Head of caudate nucleus (tissue), 42 donors: ENCODE measurements around the gene HAP1.
"Not testable (repeated sequence)": the region's sequence is repeated elsewhere in the genome, so short reads cannot be mapped to it uniquely, and the experiment has no call there.

Experiments used
- DNase-seq, 42 donors: peaks; one replicate each; pipeline versions ENCODE4 v3.0.0 to v3.0.0-alpha.2; 2020 to 2021; ENCODE audit warnings: mixed read lengths in 7 of 42
- intact Hi-C: fragments of 100-400 bp; cut with DNase I; formaldehyde crosslinking; loops from one replicate; pipeline ENCODE4 v1.15.0; 2022

Gene HAP1

GRCh38 chr17:41697122-41697962, 37.1 kb downstream of the HAP1 start:
- intact Hi-C loops, result no loop called here
- DNase-seq, result peak in 39 of 42 donors; percentile 22 to 83 (median 55)

DNA sequence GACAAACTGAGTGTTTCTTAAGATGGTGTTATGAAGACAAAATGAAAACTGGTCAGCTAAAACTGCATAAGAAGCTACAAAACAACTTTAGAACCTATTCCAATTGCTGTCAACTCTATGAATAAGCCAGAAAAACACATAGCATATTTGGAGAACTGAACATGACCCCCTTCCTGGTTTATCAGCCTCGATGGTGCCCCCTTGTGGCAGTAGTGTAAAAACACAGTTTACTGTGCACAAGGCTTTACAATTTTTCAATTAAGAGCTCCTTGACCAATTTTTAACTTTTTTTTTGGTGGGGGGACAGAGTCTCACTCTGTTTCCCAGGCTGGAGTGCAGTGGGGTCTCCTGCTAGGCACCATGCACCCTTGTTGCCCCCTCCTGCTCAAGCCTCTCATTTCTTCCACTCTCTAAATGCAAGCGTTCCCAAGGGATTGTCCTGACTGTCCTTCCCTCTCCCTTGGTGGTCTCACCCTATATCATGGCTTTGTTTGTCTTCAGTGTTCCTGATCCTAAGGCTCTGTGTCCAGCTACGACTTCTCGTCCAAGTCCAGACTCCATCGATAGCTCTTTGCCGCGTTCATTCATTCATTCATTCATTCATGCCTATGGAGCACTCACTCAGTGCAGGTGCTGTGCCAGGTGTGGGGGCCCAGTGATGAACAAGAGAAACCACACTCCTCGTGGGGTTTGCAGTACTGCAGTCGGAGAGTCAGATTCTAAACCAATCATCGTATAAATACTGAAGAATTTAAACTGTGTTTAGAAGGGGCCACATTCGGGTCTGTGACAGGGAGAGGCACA, 38.3 kb downstream of the HAP1 start:
- intact Hi-C loops, result no loop called here
- peak in 38 of 42 donors; percentile 15 to 86 (median 65) for DNase-seq

DNA sequence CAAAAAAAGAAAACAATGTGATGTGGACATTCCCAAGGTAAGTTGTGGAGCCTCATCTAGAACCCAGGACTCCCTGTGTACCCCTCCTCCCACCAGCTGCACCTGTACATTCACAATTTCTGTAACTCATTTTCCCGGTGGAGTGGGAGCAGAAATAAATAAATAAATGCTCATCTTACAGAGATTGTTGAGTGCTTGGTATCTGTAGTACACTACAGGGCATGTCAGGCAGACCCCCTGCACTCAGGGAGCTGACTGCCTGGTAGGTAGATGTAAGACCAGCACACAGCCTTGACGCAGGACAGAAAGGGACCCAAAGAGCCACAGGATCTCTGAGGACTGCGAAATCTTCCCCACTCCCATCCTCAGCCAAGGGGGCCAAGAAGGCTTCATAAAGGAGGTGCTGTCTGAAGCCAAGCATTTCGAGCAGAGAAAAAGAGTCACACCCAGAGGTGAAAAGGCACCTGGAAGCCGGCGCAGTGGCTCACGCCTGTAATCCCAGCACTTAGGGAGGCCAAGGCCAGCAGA, 39.2 kb downstream of the HAP1 start:
- intact Hi-C loops, result no loop called here
- no peak for DNase-seq

- intact Hi-C loops, result no loop called here
- no peak for DNase-seq
Measured at GRCh38 chr17:41692722-41693521, 41.5 kb downstream of the HAP1 start.

- intact Hi-C loops, result no loop called here
Measured at GRCh38 chr17:41691031-41691777, 43.2 kb downstream of the HAP1 start.

DNA sequence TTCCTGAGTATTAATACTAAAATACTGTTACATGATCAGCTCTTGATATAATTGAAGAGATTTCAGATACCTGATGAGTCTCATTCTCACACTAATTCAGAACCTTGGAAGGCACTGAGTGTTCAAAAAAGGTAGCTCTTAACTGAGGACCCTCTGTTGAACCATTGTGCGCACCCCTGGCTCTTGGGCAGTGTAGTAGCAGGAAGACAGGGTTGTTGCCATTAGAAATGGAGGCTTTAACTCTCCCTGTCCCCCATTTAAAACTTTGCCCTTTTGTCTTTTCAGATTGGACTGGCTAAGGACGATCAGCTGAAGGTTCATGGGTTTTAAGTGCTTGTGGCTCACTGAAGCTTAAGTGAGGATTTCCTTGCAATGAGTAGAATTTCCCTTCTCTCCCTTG, 43.9 kb downstream of the HAP1 start:
- intact Hi-C loops, result no loop called here
- DNase-seq, result no peak

More at GRCh38 chr17:41691031-41691777, 43.2 kb downstream of the HAP1 start:
- DNase-seq, result no peak

DNA sequence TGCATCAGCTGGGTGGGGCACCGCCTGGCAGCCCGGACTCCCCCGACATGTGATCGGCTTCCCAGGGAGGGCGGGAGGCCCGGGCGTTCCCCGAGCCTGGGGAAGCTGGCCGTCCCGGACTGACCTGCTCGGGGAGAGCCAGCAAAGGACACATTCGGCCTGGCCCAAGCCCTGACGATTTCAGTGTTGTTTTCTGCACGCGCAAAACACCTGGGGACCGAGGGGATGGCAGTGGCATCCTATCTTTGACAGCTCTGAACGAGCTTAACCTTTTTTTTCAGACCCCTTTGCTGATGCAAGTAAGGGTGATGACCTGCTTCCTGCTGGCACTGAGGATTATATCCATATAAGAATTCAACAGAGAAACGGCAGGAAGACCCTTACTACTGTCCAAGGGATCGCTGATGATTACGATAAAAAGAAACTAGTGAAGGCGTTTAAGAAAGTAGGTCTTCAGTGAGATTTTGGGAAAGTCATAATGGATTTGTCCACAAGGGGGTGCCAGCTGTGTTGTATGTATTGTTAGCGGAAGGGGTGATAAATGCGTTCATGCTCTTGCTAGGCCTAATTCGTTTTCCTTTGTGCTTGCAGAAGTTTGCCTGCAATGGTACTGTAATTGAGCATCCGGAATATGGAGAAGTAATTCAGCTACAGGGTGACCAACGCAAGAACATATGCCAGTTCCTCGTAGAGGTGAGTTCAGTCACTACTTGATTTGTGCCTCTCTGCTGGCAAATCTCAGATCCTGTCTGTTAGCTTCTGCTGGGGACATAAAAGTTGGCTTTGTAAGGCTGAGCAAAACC, 44.7 kb downstream of the HAP1 start:
- intact Hi-C loops, result no loop called here
- peak in 8 of 42 donors; percentile 21 to 62 (median 36) for DNase-seq

DNA sequence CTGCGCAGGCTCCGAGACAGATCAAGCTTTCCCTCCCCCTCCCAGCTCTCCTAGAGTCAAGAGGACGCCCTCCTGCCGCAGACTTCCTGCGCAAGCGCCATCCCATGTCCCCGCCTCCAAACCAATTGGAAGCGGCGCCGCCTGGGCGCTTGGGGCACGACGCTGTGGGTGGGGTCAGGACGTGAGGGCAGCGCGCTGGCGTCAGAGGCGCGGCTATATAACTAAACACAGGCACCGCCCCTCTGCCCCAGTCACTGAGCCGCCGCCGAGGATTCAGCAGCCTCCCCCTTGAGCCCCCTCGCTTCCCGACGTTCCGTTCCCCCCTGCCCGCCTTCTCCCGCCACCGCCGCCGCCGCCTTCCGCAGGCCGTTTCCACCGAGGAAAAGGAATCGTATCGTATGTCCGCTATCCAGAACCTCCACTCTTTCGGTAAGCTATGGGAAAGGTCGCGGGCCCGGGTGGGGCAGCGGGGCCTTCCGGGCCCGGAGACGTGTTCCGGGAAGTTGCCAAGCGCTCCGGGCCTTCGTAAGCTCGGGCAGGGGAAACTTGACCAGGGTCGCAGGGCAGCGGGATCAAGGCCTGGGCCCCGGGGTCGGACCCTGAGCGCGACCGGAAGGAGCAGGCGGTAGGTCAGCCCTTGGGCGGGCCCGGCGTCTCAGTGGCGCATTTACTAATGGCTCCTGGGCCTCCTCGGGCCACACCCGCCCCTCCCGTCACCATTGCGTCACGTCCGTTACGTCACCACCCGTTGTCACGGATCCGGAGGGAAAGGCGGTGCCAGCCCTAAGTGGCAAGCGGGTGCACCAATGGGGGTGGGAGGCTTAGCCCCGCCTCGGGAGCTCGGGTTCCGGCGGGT, 45.6 kb downstream of the HAP1 start, which contains the start of gene EIF1:
TSS of gene EIF1 (plus strand) at position 245 of the 856 bp plus-strand sequence. CDS start at position 399, 154 bp downstream.
- intact Hi-C loops, result no loop called here
- peak; percentile 100 for DNase-seq

DNA sequence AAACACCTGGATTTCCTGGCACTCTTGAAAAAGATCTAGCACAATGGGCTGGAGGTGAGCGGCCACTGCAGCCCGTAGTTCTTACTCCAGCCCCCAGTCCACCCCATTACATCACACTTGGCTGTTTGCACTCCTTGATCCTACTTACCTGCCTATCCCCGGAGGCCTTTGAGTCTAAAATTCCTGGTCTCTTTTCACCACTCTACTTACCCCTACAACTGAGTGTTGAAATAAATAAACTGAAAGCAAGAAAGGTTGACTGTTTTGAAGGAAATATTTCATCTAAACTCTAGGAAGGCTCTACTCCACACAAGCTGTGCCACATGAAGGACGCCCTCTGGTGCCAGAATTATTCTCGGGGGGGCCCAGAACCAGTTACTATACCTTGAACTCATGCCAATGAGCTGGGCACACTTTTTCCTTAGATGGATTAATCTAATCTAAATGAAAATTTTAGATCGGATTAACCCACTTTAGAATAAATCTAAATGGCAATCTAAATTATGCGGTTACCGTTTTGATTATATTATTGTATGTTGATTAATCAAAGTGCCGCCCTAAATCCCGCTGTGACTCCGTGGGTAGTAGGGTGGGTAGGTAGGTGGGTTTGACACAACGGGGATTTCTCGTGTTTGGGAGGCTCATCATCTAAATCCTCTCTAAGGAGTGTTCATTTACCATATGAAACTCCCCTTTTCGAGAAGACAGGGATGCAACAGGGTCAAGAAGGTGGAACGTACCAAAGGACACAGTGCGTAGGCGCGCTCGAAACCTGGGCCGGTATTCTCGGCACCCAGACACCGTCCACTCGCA, 46.4 kb downstream of the HAP1 start:
- intact Hi-C loops, result no loop called here
- DNase-seq, result peak; percentile 36 to 85 (median 68)

DNA sequence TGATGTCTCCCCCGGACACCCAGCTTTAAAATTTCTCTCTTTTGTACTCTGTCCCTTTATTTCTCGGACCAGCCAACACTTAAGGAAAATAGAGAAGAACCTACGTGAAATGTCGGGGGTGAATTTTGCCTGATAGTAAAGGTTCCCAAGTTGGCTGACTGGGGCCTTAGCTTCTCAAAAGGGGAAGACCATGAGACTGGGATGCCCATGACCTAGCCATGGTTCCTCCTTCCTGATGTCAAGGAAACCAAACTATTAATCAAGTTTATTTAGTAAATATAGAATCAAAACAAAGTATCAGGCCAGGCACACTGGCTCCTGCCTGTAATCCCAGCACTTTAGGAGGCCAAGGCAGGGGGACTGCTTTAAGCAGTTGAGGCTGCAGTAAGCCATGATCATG, 48.2 kb downstream of the HAP1 start:
- intact Hi-C loops, result no loop called here

GRCh38 chr17:41685753-41686152, 48.7 kb downstream of the HAP1 start:
- intact Hi-C loops, DNase-seq: not testable (repeated sequence)

More for the DNA sequence above, 48.2 kb downstream of the HAP1 start:
- no peak for DNase-seq

- intact Hi-C loops, result no loop called here
- no peak for DNase-seq
Measured at GRCh38 chr17:41684035-41684434, 50.4 kb downstream of the HAP1 start.

DNA sequence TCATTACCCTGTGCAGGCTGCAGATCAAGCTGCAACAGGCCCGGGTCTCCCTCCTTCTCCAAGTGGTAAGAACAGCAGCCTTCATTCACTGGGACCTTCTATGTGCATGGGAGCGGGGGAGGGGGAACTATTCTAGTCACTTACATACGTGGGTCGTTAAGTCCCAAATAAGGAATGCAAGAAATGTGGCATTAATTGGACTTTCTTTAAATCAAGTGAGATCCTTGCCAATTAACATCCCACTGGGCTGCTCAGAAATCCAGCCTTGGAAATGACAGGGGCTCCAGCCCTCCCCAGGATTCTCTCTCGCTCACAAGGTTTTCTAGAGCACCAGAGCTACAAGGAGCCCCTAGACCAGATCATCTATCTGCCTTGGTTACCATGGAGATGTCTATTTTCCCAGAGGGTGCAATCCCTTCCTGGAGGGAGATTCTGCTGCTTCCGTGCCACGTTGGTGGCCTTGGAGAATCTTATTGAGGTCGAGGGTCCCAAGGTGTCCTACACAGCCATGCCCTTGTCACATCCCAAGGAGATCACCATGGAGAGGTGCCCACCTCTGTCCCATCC, 50.9 kb downstream of the HAP1 start:
- peak in 16 of 42 donors; percentile 21 to 77 (median 41) for DNase-seq
- intact Hi-C loops, result no loop called here

- intact Hi-C loops, result no loop called here
- DNase-seq, result no peak
Measured at GRCh38 chr17:41682631-41683030, 51.8 kb downstream of the HAP1 start.

DNA sequence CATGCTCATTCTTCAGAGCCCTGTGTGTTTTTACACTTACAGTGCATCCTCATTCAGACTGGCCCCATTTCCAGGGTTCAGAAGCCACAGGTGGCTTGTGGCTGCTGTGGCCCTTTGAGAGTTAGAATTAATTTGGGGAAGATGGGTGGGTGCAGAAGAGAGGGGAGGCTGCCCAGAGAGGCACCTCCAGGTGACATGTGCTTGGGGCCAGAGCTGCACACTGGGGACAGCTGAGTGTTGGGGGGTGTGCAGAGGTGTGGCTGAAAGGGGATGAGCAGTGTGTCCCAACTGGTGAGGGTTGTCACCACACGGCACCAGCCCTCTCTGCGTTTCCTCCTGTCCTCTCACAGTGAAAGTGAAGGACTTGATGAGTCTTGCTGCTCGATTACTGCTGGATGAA, 52.7 kb downstream of the HAP1 start:
- no peak for DNase-seq
- intact Hi-C loops, result no loop called here
